ENCODE measurements around the gene MLST8.

The MLST8 gene, protein sequence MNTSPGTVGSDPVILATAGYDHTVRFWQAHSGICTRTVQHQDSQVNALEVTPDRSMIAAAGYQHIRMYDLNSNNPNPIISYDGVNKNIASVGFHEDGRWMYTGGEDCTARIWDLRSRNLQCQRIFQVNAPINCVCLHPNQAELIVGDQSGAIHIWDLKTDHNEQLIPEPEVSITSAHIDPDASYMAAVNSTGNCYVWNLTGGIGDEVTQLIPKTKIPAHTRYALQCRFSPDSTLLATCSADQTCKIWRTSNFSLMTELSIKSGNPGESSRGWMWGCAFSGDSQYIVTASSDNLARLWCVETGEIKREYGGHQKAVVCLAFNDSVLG

DNA sequence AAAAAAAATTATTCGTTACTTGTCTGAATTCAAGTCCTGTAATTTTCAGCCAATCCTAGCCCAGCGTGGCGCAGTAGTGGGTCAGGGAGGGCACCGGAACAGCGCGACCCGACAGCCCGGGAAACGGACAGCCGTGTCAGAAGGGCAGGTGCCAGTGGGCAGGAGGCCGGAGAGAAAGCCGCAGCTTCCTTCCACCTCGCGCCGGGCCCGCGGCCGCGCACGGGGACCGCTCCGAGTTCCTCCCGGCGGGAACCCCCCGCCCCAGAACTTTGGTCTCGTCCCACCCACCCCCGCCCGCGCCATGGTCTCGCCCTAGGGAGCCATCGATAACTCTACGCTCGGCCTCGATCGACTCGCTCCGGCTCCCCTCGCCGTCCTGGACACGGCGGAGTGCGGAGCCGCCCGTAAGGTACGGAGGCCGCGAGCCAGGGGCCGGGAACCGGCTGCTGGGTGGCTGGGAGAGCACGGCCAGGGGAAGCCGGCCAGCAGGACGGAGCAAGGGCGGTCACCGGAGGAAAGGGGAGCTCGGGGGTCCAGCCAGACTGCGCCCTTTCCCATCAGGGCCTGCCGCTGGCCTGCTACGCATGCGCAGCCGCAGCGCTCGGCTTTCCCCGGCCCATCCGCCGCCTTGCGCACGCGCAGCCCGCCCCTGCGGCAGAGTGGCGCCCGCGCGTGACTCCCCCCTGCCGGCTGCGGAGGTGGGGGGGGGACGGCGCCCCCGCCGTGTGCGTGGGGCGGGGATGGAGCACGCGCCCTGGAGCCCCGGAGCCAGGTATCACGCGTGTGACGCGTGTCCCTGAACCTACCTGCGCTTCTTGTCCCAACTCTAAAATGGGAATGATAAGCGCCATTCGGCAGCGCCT, at the start of gene MLST8:
TSS of gene MLST8 (plus strand) at position 351 of the 863 bp plus-strand sequence. CDS start 632 bp downstream, outside the sequence.
- peak; percentile 90 for DNase-seq (ENCODE audit: low read depth)
- H3K4me3 ChIP-seq (ENCODE audit: low read depth, low read length) = peak within 1 kb of the TSS; percentile 79
- TF ChIP-seq, protein P1, sequence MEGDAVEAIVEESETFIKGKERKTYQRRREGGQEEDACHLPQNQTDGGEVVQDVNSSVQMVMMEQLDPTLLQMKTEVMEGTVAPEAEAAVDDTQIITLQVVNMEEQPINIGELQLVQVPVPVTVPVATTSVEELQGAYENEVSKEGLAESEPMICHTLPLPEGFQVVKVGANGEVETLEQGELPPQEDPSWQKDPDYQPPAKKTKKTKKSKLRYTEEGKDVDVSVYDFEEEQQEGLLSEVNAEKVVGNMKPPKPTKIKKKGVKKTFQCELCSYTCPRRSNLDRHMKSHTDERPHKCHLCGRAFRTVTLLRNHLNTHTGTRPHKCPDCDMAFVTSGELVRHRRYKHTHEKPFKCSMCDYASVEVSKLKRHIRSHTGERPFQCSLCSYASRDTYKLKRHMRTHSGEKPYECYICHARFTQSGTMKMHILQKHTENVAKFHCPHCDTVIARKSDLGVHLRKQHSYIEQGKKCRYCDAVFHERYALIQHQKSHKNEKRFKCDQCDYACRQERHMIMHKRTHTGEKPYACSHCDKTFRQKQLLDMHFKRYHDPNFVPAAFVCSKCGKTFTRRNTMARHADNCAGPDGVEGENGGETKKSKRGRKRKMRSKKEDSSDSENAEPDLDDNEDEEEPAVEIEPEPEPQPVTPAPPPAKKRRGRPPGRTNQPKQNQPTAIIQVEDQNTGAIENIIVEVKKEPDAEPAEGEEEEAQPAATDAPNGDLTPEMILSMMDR (conservative IDR thresholded peaks at IDR 0.05; ENCODE audit: low read depth, low read length) = no peak

- peak; percentile 77 for DNase-seq (ENCODE audit: low read depth)
- TF ChIP-seq, protein P1 (conservative IDR thresholded peaks at IDR 0.05; ENCODE audit: low read depth, low read length) = peak; percentile 4
Observed at GRCh38 chr16:2155977-2156848, 49.0 kb upstream of the MLST8 start.

GRCh38 chr16:2156849-2157224, 48.4 kb upstream of the MLST8 start:
- DNase-seq (ENCODE audit: low read depth) = no peak
- peak overlapping the region; percentile 83 for H3K4me3 ChIP-seq (ENCODE audit: low read depth, low read length)

More at GRCh38 chr16:2155977-2156848, 49.0 kb upstream of the MLST8 start:
- peak overlapping the region; percentile 83 for H3K4me3 ChIP-seq (ENCODE audit: low read depth, low read length)

DNA sequence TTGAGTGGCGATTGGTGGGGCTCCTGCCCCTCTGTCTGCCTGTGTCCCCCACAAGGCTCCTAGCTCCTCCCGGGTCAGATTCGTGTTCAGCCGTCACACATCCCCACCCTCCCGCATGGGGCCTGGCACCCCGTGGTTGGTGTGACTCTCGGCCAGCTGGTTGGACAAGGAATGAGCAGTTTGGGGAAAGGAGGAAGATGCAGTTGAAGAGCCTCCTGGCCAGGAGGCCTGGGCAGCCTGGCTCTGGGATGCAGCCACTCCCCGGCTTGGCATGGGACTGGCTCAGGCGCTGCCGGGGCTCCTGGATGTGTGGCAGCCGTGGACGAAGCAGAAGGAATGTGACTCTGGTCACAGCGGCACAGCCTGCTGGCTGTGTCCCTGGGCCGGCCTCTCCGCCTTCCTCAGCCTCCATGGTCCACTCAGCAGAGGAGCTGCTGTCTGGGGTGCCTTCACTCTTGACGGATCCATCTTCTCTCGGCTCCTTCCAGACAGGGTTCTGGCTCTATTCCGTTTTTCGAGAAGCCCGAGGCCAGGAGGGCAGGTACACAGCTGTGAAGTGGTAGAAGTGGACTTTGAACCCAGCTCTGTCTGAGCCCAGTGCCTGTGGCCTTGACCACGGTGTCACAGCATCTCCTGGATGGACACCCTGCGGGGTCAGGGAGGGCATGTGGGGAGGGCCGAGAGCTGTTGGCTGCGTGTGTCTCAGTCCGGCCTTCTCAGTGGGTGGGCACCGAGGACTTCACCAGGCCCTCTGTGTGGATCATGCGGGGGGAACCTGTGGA, 47.6 kb upstream of the MLST8 start:
- no peak overlapping the region for H3K4me3 ChIP-seq (ENCODE audit: low read depth, low read length)
- TF ChIP-seq, protein P1 (conservative IDR thresholded peaks at IDR 0.05; ENCODE audit: low read depth, low read length) = no peak
- no peak for DNase-seq (ENCODE audit: low read depth)

More at GRCh38 chr16:2156849-2157224, 48.4 kb upstream of the MLST8 start:
- TF ChIP-seq, protein P1 (conservative IDR thresholded peaks at IDR 0.05; ENCODE audit: low read depth, low read length) = no peak

DNA sequence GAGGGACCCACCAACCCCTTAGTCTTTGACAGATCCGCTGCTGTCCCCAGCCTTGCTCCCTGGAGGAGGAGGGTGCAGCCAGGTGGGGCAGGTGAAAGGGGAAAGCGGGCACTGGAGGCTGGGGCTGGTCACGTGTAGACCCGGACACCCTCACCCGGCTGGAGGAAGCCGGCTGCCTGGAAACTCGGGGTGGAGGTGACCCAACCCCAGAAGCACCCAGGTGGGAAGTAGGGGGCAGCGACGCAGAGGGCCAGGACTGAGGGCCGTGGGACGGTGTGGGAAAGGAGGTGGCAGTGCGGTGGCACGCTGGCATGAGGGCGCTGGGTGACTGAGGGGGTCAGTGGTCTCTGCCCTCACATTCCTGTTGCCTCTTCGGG, 47.0 kb upstream of the MLST8 start:
- no peak overlapping the region for H3K4me3 ChIP-seq (ENCODE audit: low read depth, low read length)
- TF ChIP-seq, protein P1 (conservative IDR thresholded peaks at IDR 0.05; ENCODE audit: low read depth, low read length) = no peak
- no peak for DNase-seq (ENCODE audit: low read depth)

Data from choroid plexus epithelial cell (primary cell).